HepG2 (cell line): ENCODE data around the gene TK1. TPM values are rescaled to one million over a fixed set of nuclear protein-coding genes. Genes with fewer than 3 reads are reported as not detected.

Experiments
- ATF3 ChIP-seq: sonication (generic); formaldehyde crosslinking; IDR thresholded peaks from 2 replicates; pipeline ENCODE4 v1.4.0; 2020; ENCODE audit warnings: missing genetic modification reagents
- BHLHE40 ChIP-seq: IDR thresholded peaks from 2 replicates; pipeline ENCODE4 v1.6.1; 2011; ENCODE audit warnings: low read length, improper control_type of control experiment
- ELK4 ChIP-seq: sonication (generic); formaldehyde crosslinking; IDR thresholded peaks from 2 replicates; pipeline ENCODE4 v1.9.0; 2021; ENCODE audit warnings: missing genetic modification reagents, borderline replicate concordance
- FOXA3 ChIP-seq: IDR thresholded peaks from 2 replicates; pipeline ENCODE4 v1.6.1; 2016; ENCODE audit warnings: missing genetic modification reagents, missing compliant biosample characterization
- HMG20B ChIP-seq: conservative IDR thresholded peaks from 2 replicates; pipeline ENCODE4 v1.6.1; 2016; ENCODE audit warnings: missing genetic modification reagents, missing compliant biosample characterization
- KLF16 ChIP-seq, 2 experiments: sonication (generic) in 1 of 2; formaldehyde crosslinking in 1 of 2; IDR thresholded peaks; 2 replicates each; pipeline versions ENCODE4 v1.6.1 to v1.8.0; 2016 to 2023; ENCODE audit warnings: missing genetic modification reagents in 2 of 2, missing compliant biosample characterization in 1 of 2
- MNT ChIP-seq: fragments of 450-650 bp; IDR thresholded peaks from 2 replicates; pipeline ENCODE4 v1.6.1; 2016
- PAWR ChIP-seq: sonication (generic); formaldehyde crosslinking; IDR thresholded peaks from 2 replicates; pipeline ENCODE4 v1.4.0; 2020; ENCODE audit warnings: missing genetic modification reagents, mild to moderate bottlenecking, borderline replicate concordance
- PCBP1 ChIP-seq: fragments of 200-400 bp; formaldehyde crosslinking; IDR thresholded peaks from 2 replicates; pipeline ENCODE4 v1.6.1; 2017; ENCODE audit warnings: mild to moderate bottlenecking, low read depth, low read length, borderline replicate concordance
- POLR2AphosphoS5 ChIP-seq: IDR thresholded peaks from 2 replicates; pipeline ENCODE4 v1.6.1; 2012; ENCODE audit warnings: low read depth, low read length
- PREB ChIP-seq: sonication (generic); formaldehyde crosslinking; IDR thresholded peaks from 2 replicates; pipeline ENCODE4 v1.4.0; 2020; ENCODE audit warnings: missing genetic modification reagents
- PTBP1 ChIP-seq: fragments of 200-400 bp; formaldehyde crosslinking; IDR thresholded peaks from 2 replicates; pipeline ENCODE4 v1.6.1; 2018; ENCODE audit warnings: low read length, low read depth; ENCODE audit not compliant: poor library complexity, severe bottlenecking
- RAD21 ChIP-seq: fragments of 450-650 bp; formaldehyde crosslinking; IDR thresholded peaks from 2 replicates; pipeline ENCODE4 v1.5.0; 2020; ENCODE audit warnings: mild to moderate bottlenecking
- REPIN1 ChIP-seq: sonication (generic); formaldehyde crosslinking; IDR thresholded peaks from 2 replicates; pipeline ENCODE4 v1.8.0; 2022; ENCODE audit warnings: missing genetic modification reagents, low read depth, mild to moderate bottlenecking, borderline replicate concordance
- TFE3 ChIP-seq: IDR thresholded peaks from 2 replicates; pipeline ENCODE4 v1.6.1; 2016
- THAP11 ChIP-seq: IDR thresholded peaks from 2 replicates; pipeline ENCODE4 v1.6.1; 2016; ENCODE audit warnings: missing biosample characterization, missing genetic modification reagents
- ZFP1 ChIP-seq: IDR thresholded peaks from 2 replicates; pipeline ENCODE4 v1.6.1; 2016
- ZNF256 ChIP-seq: sonication (generic); formaldehyde crosslinking; conservative IDR thresholded peaks from 2 replicates; pipeline ENCODE4 v1.4.0; 2020; ENCODE audit warnings: missing genetic modification reagents
- ZNF383 ChIP-seq: sonication (generic); formaldehyde crosslinking; IDR thresholded peaks from 2 replicates; pipeline ENCODE4 v1.4.0; 2020; ENCODE audit warnings: missing genetic modification reagents, mild to moderate bottlenecking, borderline replicate concordance
- ZNF484 ChIP-seq: sonication (generic); formaldehyde crosslinking; IDR thresholded peaks from 2 replicates; pipeline ENCODE4 v1.5.1; 2020; ENCODE audit warnings: mild to moderate bottlenecking, low read depth, missing genetic modification reagents, borderline replicate concordance
- ZNF558 ChIP-seq: sonication (generic); formaldehyde crosslinking; IDR thresholded peaks from 2 replicates; pipeline ENCODE4 v1.9.0; 2022; ENCODE audit warnings: mild to moderate bottlenecking, missing genetic modification reagents, borderline replicate concordance
- ZNF598 ChIP-seq: sonication (generic); formaldehyde crosslinking; IDR thresholded peaks from 2 replicates; pipeline ENCODE4 v1.5.1; 2020; ENCODE audit warnings: mild to moderate bottlenecking, missing genetic modification reagents, borderline replicate concordance
- ZNF691 ChIP-seq: sonication (generic); formaldehyde crosslinking; IDR thresholded peaks from 2 replicates; pipeline ENCODE4 v1.4.0; 2020; ENCODE audit warnings: missing genetic modification reagents, low read depth, mild to moderate bottlenecking, borderline replicate concordance
- polyA plus RNA-seq, 8 experiments: library from polyadenylated mRNA; depleted of rRNA in 3 of 8; stranded (reverse) in 7 of 8; unstranded in 1 of 8; fragments of >200 nt; fragmentation: Illumina TruSeq in 4 of 8; extraction: Trizol in 4 of 8; gene quantifications; 2 replicates each; pipeline versions ENCODE4 v1.2.1 to v1.2.3, GENCODE V29; 2011 to 2016; ENCODE audit warnings: low read depth in 4 of 8, missing spikeins in 1 of 8, mixed read lengths in 1 of 8; ENCODE audit not compliant: insufficient read depth in 1 of 8
- total RNA-seq, 5 experiments: library from RNA; depleted of rRNA; stranded (reverse); fragments of >200 nt; fragmentation: Illumina TruSeq; extraction: Trizol; gene quantifications; 2 replicates each; pipeline ENCODE4 v1.2.3, GENCODE V29; 2016; ENCODE audit warnings: low read depth in 1 of 5

The TK1 gene
- total and polyA plus RNA-seq, 2 of the 13 experiments (the other 11 are each of a cell fraction or from before 2014, with no cell fraction given): 45.0 to 96.0 TPM

- peak; percentile 78 for TF ChIP-seq MNT
- 0 out of 2 replicates have a peak, but pooled peaks have one; percentile 30 for TF ChIP-seq ZFP1 (CRISPR knock-in tag)
- no peak for TF ChIP-seq BHLHE40
- 0 out of 2 replicates have a peak, but pooled peaks have one; percentile 72 for TF ChIP-seq PCBP1
- peak; percentile 63 for TF ChIP-seq THAP11
- TF ChIP-seq RAD21 (CRISPR knock-in tag): peak; percentile 90
- no peak for TF ChIP-seq REPIN1 (CRISPR knock-in tag)
- TF ChIP-seq ATF3 (CRISPR knock-in tag): no peak
- 0 out of 4 replicates have a peak, but pooled peaks of 1 of the 2 experiments have one; percentile 41 for TF ChIP-seq KLF16 (CRISPR knock-in tag; IDR thresholded peaks at IDR 0.05)
- no peak for TF ChIP-seq ZNF256 (CRISPR knock-in tag)
- TF ChIP-seq ZNF383 (CRISPR knock-in tag): no peak
- TF ChIP-seq PAWR (CRISPR knock-in tag): no peak
- no peak for TF ChIP-seq ZNF558 (CRISPR knock-in tag)
- TF ChIP-seq ELK4 (CRISPR knock-in tag): no peak
- TF ChIP-seq ZNF691 (CRISPR knock-in tag): peak; percentile 28; the same call in 1 of the 2 replicates
- TF ChIP-seq TFE3 (CRISPR knock-in tag): no peak
- no peak for TF ChIP-seq ZNF484
- TF ChIP-seq HMG20B: no peak
- TF ChIP-seq PTBP1: no peak
- no peak for TF ChIP-seq ZNF598
- TF ChIP-seq FOXA3 (CRISPR knock-in tag): peak; percentile 53; the same call in 1 of the 2 replicates
- TF ChIP-seq PREB (CRISPR knock-in tag): no peak
- no peak for TF ChIP-seq POLR2AphosphoS5
These were observed 52.6 kb downstream of the TK1 start (continued) for GRCh38 chr17:78133971-78134898.
